CD8-positive, alpha-beta memory T cell (primary cell): ENCODE data around the gene IQSEC1. TPM values are rescaled to one million over a fixed set of nuclear protein-coding genes. Genes with fewer than 3 reads are reported as not detected.

Experiments
- CTCF ChIA-PET: fragments of 350-600 bp; sonication (Branson Sonifier 250); formaldehyde crosslinking; loops from one replicate; lab custom pipeline; 2021; ENCODE audit warnings: antibody characterized with exemption; lab: Charles Lee
- POLR2A ChIA-PET: fragments of 350-600 bp; sonication (Branson Sonifier 250); formaldehyde crosslinking; loops from one replicate; lab custom pipeline; 2021; ENCODE audit warnings: antibody characterized with exemption; lab: Charles Lee
- DNase-seq, 5 donors: peaks; one replicate each; pipeline versions ENCODE4 v3.0.0 to v3.0.0-alpha.2; 2020 to 2022; ENCODE audit warnings: mixed read lengths in 1 of 5
- H3K27ac ChIP-seq: one replicate; pipeline ENCODE4 v1.7.0; 2013; ENCODE audit warnings: low read depth, mild to moderate bottlenecking, low read length, moderate library complexity
- H3K27me3 ChIP-seq: 2 replicates; pipeline ENCODE4 v1.7.0; 2013; ENCODE audit warnings: low read length, mild to moderate bottlenecking; ENCODE audit not compliant: insufficient read depth, poor library complexity, severe bottlenecking
- H3K36me3 ChIP-seq: 2 replicates; pipeline ENCODE4 v1.7.0; 2013; ENCODE audit warnings: mild to moderate bottlenecking, low read length, moderate library complexity; ENCODE audit not compliant: insufficient read depth
- H3K4me1 ChIP-seq: 2 replicates; pipeline ENCODE4 v1.7.0; 2013; ENCODE audit warnings: mild to moderate bottlenecking, low read length, moderate library complexity; ENCODE audit not compliant: insufficient read depth
- H3K4me3 ChIP-seq: 2 replicates; pipeline ENCODE4 v1.7.0; 2013; ENCODE audit warnings: mild to moderate bottlenecking, low read length
- H3K9me3 ChIP-seq: 2 replicates; pipeline ENCODE4 v1.7.0; 2013; ENCODE audit warnings: mild to moderate bottlenecking, low read length
- H3K27ac Mint-ChIP-seq, 8 donors: one replicate each; pipeline ENCODE4 v1.8.0; 2020 to 2021; ENCODE audit warnings: mixed read lengths in 8 of 8, mild to moderate bottlenecking in 6 of 8, inconsistent platforms in 3 of 8, moderate library complexity in 3 of 8
- H3K27me3 Mint-ChIP-seq, 2 donors: one replicate each; pipeline ENCODE4 v1.8.0; 2020 to 2021; ENCODE audit warnings: mixed read lengths in 2 of 2, mild to moderate bottlenecking in 1 of 2, moderate library complexity in 1 of 2
- H3K36me3 Mint-ChIP-seq, 3 donors: one replicate each; pipeline ENCODE4 v1.8.0; 2020 to 2021; ENCODE audit warnings: mixed read lengths in 3 of 3, inconsistent platforms in 1 of 3, mild to moderate bottlenecking in 1 of 3
- H3K4me1 Mint-ChIP-seq, 3 donors: one replicate each; pipeline ENCODE4 v1.8.0; 2020 to 2021; ENCODE audit warnings: mixed read lengths in 3 of 3, inconsistent platforms in 1 of 3, mild to moderate bottlenecking in 1 of 3
- H3K4me3 Mint-ChIP-seq, 7 donors: one replicate each; pipeline ENCODE4 v1.8.0; 2020 to 2021; ENCODE audit warnings: mixed read lengths in 7 of 7, mild to moderate bottlenecking in 6 of 7, moderate library complexity in 4 of 7, inconsistent platforms in 2 of 7
- H3K9me3 Mint-ChIP-seq, 5 donors: one replicate each; pipeline ENCODE4 v1.8.0; 2020 to 2022; ENCODE audit warnings: mixed read lengths in 5 of 5, mild to moderate bottlenecking in 3 of 5, moderate library complexity in 2 of 5, inconsistent platforms in 1 of 5
- polyA plus RNA-seq: library from polyadenylated mRNA; unstranded; fragments of 300-500 nt; fragmentation: Illumina TruSeq; gene quantifications from one replicate; pipeline ENCODE4 v1.2.3, GENCODE V29; 2021
- total RNA-seq, 2 experiments: library from RNA; stranded (reverse); gene quantifications; one replicate each; pipeline ENCODE4 v1.2.3, GENCODE V29; 2021

The IQSEC1 gene
- total and polyA plus RNA-seq, 3 experiments from 2014 or later, result 18.5 to 33.7 (median 19.8) TPM

DNA sequence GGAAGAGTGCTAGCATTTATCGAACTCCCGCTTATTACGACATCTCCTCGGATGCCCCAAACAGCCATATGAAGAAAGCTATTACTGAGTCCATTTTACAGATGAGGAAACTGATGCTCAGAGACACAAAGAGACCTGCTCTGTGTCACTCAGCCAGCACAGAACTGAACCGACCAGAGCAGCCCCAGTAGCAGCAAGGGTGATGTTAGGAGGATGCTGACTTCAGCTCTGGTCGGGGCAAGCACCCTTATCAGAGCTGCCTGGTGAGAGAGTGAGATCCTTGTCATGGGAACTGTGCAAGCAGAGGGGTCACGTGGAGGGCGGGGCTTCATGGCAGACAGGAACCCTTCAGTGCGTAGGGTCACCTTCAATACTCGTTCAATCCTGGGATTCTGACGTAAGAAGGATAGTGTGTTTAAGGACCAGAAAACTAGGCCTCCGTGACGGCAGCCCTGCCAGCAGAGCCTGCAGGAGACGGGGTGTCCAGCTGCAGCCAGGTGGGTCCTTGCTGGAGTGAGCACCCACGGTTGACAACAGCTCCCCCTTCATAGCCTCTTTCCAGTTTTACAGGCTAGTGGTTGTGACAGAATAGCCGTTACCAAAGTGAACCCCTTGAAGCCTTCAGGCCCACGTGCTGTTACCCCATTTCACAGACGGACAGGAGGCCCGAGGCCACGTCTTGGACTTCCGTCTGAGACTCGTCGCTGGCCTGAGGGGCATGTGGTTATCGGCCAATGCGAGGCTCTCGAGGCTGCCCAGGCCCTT is 12.0 kb upstream of the IQSEC1 start:
- Histone ChIP-seq H3K27me3 (no peaks in the 10 kb centered on the region), H3K4me3 (no peak overlapping the region), H3K9me3 (no peaks in the 10 kb centered on the region), H3K4me1 (no peaks in the 10 kb centered on the region), H3K36me3 (no peaks in the 10 kb centered on the region), H3K27ac (no peak overlapping the region)
- ChIA-PET CTCF (interaction anchor here (5.0 kb wide), 1 partner anchor 7 kb away, joined by 23 read pairs; no protein-coding TSS in a partner anchor), POLR2A (no interaction called here)
- no peak for DNase-seq
- Mint-ChIP-seq H3K4me3 (no peak overlapping the region), H3K4me1 (peaks cover 5 to 6% (median 5%) of the 10 kb centered on the region in 3 donors), H3K9me3 (no peaks in the 10 kb centered on the region), H3K27ac (peak overlapping the region in 1 of 8 donors; percentile 70), H3K36me3 (no peaks in the 10 kb centered on the region), H3K27me3 (peaks cover 0 to 4% of the 10 kb centered on the region in 2 donors)

DNA sequence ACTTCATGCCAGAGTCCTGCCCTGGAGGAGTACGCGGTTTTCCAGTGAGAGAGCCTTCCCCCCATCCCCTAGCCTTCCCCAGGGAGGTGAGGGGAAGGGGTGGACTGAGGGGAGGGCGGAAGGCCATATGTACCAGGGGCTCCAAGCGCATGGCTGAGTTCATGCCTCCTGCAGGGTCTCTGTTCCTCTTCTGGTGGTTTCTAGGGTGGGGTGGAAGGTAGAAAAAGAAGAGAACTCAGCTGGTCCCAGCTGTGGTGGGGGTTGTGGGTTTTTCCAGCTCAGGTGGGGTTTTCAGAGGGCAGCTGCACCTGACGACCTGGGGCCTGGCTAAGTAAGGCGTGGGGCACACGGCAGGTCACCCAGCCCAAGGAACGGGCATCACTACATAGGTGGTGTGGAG is 10.7 kb upstream of the IQSEC1 start:
- no peaks in the 10 kb centered on the region for H3K4me1 ChIP-seq
- Mint-ChIP-seq H3K4me1 (peaks cover 5 to 6% (median 6%) of the 10 kb centered on the region in 3 donors), H3K27me3 (peaks cover 0 to 4% of the 10 kb centered on the region in 2 donors), H3K4me3 (no peak overlapping the region), H3K9me3 (no peaks in the 10 kb centered on the region), H3K36me3 (no peaks in the 10 kb centered on the region), H3K27ac (no peak overlapping the region)
- POLR2A ChIA-PET, result no interaction called here
- H3K27ac ChIP-seq, result no peak overlapping the region
- no peak overlapping the region for H3K4me3 ChIP-seq
- H3K9me3 ChIP-seq, result no peaks in the 10 kb centered on the region
- CTCF ChIA-PET, result interaction anchor here (5.0 kb wide), 1 partner anchor 9 kb away, joined by 23 read pairs; no protein-coding TSS in a partner anchor
- DNase-seq, result no peak
- H3K36me3 ChIP-seq, result no peaks in the 10 kb centered on the region
- no peaks in the 10 kb centered on the region for H3K27me3 ChIP-seq

DNA sequence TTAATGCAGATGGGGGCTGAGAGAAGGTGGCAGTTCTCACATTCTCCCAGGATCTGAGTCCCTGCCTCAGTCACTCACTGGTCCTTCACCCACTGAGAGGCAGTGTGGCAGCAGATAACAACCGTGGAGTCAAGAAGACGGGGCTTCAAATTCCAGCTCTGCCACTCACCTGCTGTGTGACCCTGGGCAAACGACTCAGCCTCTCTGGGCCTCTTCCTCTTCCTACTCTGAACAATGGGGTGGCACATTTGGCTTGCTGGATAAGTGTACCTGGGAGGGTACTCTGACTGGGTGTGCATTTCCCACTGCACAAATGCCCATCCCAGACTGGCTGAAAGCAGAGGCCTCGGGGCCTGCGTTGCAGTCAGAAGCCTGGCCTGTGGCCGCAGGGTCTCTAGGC is 10.0 kb upstream of the IQSEC1 start:
- no peaks in the 10 kb centered on the region for H3K27me3 ChIP-seq
- Mint-ChIP-seq H3K4me3 (no peak overlapping the region), H3K27ac (peak overlapping the region in 1 of 8 donors; percentile 22), H3K4me1 (peaks cover 8 to 13% (median 13%) of the 10 kb centered on the region in 3 donors), H3K9me3 (no peaks in the 10 kb centered on the region), H3K36me3 (no peaks in the 10 kb centered on the region), H3K27me3 (peaks cover 0 to 4% of the 10 kb centered on the region in 2 donors)
- POLR2A ChIA-PET, result no interaction called here
- no peak for DNase-seq
- no peak overlapping the region for H3K4me3 ChIP-seq
- no peaks in the 10 kb centered on the region for H3K4me1 ChIP-seq
- H3K36me3 ChIP-seq, result no peaks in the 10 kb centered on the region
- CTCF ChIA-PET, result interaction anchor here (1.2 to 5.0 kb wide), 3 partner anchors 9 to 369 kb away, joined by 3 to 23 read pairs (median 3); no protein-coding TSS in a partner anchor
- no peaks in the 10 kb centered on the region for H3K9me3 ChIP-seq
- H3K27ac ChIP-seq, result no peak overlapping the region

DNA sequence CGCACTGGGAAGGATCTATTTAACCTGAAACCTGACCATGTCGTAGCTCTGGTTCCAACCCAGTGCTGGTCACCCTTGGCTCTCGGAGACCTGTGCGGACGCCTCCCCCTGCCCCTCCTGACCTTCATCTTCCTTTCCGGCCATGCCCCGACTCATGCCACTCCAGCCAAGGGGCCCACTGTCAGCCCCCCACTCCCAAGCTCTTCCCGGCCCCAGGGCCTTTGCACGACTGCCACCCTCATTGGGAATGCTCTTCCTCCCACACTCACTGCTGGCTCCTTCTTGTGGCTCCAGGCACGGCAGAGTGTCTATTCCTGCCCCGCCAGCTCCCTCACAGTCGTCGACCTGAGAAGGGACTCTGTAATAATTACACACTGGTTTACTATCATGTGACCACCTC is 9.4 kb upstream of the IQSEC1 start:
- no peaks in the 10 kb centered on the region for H3K9me3 ChIP-seq
- Mint-ChIP-seq H3K27ac (peak overlapping the region in 4 of 8 donors; percentile 26 to 89 (median 70)), H3K36me3 (no peaks in the 10 kb centered on the region), H3K4me1 (peaks cover 14 to 19% (median 18%) of the 10 kb centered on the region in 3 donors), H3K27me3 (peaks cover 0 to 4% of the 10 kb centered on the region in 2 donors), H3K4me3 (no peak overlapping the region), H3K9me3 (no peaks in the 10 kb centered on the region)
- no peaks in the 10 kb centered on the region for H3K36me3 ChIP-seq
- no peaks in the 10 kb centered on the region for H3K27me3 ChIP-seq
- H3K4me1 ChIP-seq, result no peaks in the 10 kb centered on the region
- no peak for DNase-seq
- ChIA-PET POLR2A (no interaction called here), CTCF (interaction anchor here (1.2 to 5.0 kb wide), 3 partner anchors 10 to 369 kb away, joined by 3 to 23 read pairs (median 3); no protein-coding TSS in a partner anchor)
- H3K27ac ChIP-seq, result no peak overlapping the region
- H3K4me3 ChIP-seq, result no peak overlapping the region

DNA sequence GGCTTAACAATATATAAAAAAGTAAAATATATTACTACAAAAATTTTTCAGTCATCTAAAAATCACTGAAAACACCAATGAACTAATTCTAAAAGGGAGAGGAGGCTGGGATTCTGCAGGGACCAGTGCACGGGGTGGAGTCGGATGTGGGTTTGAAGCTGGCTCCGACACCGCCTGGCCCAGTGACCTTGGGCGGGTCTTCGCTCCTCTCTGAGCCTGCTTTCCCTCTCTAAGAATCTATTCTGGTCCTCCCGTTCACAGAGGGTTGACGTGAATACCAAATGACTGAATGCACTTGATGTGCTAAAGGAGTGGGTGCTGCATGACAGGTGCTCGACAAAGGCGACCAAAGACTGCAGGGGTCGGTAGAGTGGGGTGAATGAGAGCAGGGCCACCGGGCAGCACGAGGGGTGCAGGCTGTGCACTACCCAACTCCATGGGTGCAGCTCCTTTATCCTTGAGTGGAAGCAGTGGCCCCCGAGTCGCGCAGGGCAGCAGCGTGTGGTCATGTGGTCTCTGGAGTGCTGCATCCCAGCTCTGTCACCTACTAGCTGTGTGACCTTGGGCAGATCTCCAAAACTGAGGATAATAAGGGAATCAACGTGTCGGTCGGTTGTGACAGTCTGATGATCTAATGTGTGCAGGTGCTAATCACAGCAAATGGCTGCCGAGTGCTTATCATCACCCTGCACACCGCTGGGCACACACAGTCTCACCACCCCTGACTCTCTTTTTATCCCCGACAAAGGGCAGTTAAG is 8.6 kb upstream of the IQSEC1 start:
- Mint-ChIP-seq H3K36me3 (no peaks in the 10 kb centered on the region), H3K27ac (no peak overlapping the region), H3K4me3 (no peak overlapping the region), H3K4me1 (peaks cover 11 to 20% (median 16%) of the 10 kb centered on the region in 3 donors), H3K9me3 (no peaks in the 10 kb centered on the region), H3K27me3 (peaks cover 0 to 4% of the 10 kb centered on the region in 2 donors)
- DNase-seq, result no peak
- H3K27ac ChIP-seq, result no peak overlapping the region
- no peaks in the 10 kb centered on the region for H3K9me3 ChIP-seq
- CTCF ChIA-PET, result interaction anchor here (1.5 to 5.0 kb wide), 2 partner anchors 11 to 72 kb away, joined by 3 to 23 read pairs; no protein-coding TSS in a partner anchor
- POLR2A ChIA-PET, result no interaction called here
- H3K36me3 ChIP-seq, result no peaks in the 10 kb centered on the region
- no peaks in the 10 kb centered on the region for H3K4me1 ChIP-seq
- no peaks in the 10 kb centered on the region for H3K27me3 ChIP-seq
- H3K4me3 ChIP-seq, result no peak overlapping the region

DNA sequence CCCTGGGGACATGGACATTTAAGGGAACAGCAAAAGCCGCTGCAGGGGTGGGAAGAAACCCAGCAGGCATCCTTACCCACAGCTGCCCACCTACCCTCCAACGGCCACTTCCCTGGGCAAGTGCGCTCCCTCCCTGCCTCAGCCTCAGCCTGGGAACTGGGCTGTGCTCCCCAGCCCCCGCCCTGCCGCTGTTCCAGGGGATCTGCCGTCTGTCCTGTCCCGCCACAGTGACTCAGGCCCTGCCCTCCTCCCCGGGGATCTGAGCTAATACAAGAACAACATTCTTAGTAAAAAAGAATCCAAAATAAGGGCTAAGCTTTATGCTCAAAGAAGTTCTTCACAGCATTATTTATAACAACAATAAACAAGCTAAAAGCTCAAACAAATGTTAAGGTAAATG is 7.4 kb upstream of the IQSEC1 start:
- Mint-ChIP-seq H3K4me1 (peaks cover 10 to 19% (median 15%) of the 10 kb centered on the region in 3 donors), H3K36me3 (no peaks in the 10 kb centered on the region), H3K4me3 (no peak overlapping the region), H3K9me3 (no peaks in the 10 kb centered on the region), H3K27me3 (peaks cover 0 to 4% of the 10 kb centered on the region in 2 donors), H3K27ac (no peak overlapping the region)
- Histone ChIP-seq H3K4me1 (no peaks in the 10 kb centered on the region), H3K9me3 (no peaks in the 10 kb centered on the region), H3K36me3 (no peaks in the 10 kb centered on the region), H3K27ac (no peak overlapping the region), H3K27me3 (peaks cover 2% of the 10 kb centered on the region), H3K4me3 (no peak overlapping the region)
- ChIA-PET CTCF (interaction anchor here (0.8 to 5.0 kb wide), 2 partner anchors 12 to 372 kb away, joined by 3 to 23 read pairs; no protein-coding TSS in a partner anchor), POLR2A (no interaction called here)
- DNase-seq, result no peak

DNA sequence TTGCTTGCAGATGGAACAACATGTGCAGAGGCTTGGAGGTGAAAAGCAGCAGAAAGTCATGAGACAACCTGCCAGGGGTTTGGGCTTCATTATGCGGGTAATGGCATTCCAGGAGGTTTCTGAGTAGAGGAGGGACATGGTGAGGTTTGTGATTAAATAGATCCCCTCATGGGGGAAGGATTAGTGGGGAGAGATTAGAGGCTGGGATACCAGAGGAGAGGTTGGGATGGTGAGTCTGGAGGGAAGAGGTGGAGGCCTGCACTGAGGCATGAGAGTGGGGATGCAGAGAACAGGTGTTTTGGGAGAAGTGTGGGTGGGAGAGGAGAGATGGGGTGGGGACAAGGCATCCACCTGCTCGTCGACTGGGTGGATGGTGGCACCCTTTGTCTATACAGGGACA is 6.8 kb upstream of the IQSEC1 start:
- CTCF ChIA-PET, result interaction anchor here (0.8 to 5.0 kb wide), 2 partner anchors 12 to 372 kb away, joined by 3 to 23 read pairs; no protein-coding TSS in a partner anchor
- Mint-ChIP-seq H3K27me3 (peaks cover under 1 to 9% of the 10 kb centered on the region in 2 donors), H3K9me3 (no peaks in the 10 kb centered on the region), H3K27ac (no peak overlapping the region), H3K4me3 (no peak overlapping the region), H3K36me3 (no peaks in the 10 kb centered on the region), H3K4me1 (peaks cover 10 to 19% (median 15%) of the 10 kb centered on the region in 3 donors)
- Histone ChIP-seq H3K9me3 (no peaks in the 10 kb centered on the region), H3K4me3 (no peak overlapping the region), H3K4me1 (no peaks in the 10 kb centered on the region), H3K27me3 (peaks cover 8% of the 10 kb centered on the region), H3K27ac (no peak overlapping the region), H3K36me3 (no peaks in the 10 kb centered on the region)
- POLR2A ChIA-PET, result no interaction called here
- no peak for DNase-seq
